Measurements from ENCODE around the gene CTDSPL. TPM values are rescaled to one million over a fixed set of nuclear protein-coding genes. Genes with fewer than 3 reads are reported as not detected.

Gene CTDSPL
- total and polyA plus RNA-seq, 2 of the 13 experiments (the other 11 are each of a cell fraction or from before 2014, with no cell fraction given) = 26.1 to 142 TPM

DNA sequence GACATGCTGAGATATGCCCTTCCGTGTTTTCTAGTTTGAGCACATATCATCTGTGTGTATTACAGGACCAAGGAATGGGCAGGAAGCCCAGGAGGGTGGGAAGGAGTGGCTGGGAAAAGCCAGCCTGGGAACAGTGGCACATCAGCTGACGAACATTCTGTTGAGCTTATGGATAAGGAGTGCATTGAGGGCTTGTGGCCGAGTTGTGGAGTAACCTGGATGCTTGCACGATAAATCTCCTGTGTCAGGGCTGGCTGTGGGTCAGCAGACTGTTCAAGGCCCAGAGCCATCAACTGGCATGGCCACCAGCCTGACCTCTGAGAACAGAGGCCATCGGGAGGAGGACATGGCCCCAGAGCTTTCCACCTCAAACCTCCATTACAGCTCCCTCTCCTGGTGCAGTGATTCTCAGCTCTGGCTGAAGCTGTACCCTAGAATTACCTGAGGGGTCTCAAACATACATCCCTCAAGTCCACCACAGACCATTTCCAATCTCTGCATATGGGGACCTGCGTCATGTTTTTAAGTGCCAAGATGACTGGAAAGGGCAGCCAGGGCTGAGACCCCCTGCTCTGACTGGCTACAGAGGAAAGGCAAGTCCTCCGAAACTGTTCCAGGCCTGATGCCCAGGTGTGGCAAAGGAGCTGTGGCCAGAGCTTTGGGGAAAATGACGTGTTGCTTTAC, 124.1 kb downstream of the CTDSPL start (continued):
- TF ChIP-seq MTA3 (CRISPR knock-in tag; IDR thresholded peaks at IDR 0.05) (no peak), MED8 (CRISPR knock-in tag; IDR thresholded peaks at IDR 0.05; ENCODE audit: insufficient replicate concordance) (no peak), ATM (IDR thresholded peaks at IDR 0.05; ENCODE audit: borderline replicate concordance) (no peak), KLF9 (CRISPR knock-in tag; IDR thresholded peaks at IDR 0.05; ENCODE audit: low read depth) (no peak), NR2F6 (IDR thresholded peaks at IDR 0.05) (no peak), NR2F6 (CRISPR knock-in tag; IDR thresholded peaks at IDR 0.05) (0 out of 2 replicates have a peak, but pooled peaks have one; percentile 28), NCOA1 (CRISPR knock-in tag; IDR thresholded peaks at IDR 0.05) (no peak), NFIB (CRISPR knock-in tag; IDR thresholded peaks at IDR 0.05; ENCODE audit: borderline replicate concordance) (no peak), RARA (CRISPR knock-in tag; IDR thresholded peaks at IDR 0.05) (no peak), ZMAT3 (CRISPR knock-in tag; conservative IDR thresholded peaks at IDR 0.05) (no peak), POLR2AphosphoS2 (IDR thresholded peaks at IDR 0.05; ENCODE audit: low read depth, low read length) (no peak), THYN1 (CRISPR knock-in tag; IDR thresholded peaks at IDR 0.05; ENCODE audit: borderline replicate concordance, low read depth) (no peak), ZNF3 (CRISPR knock-in tag; IDR thresholded peaks at IDR 0.05) (no peak), POLR2AphosphoS5 (IDR thresholded peaks at IDR 0.05; ENCODE audit: low read depth, low read length) (0 out of 2 replicates have a peak, but pooled peaks have one; percentile 11), ZNF414 (CRISPR knock-in tag; IDR thresholded peaks at IDR 0.05) (no peak), SATB2 (CRISPR knock-in tag; IDR thresholded peaks at IDR 0.05) (no peak), ATF1 (CRISPR knock-in tag; IDR thresholded peaks at IDR 0.05) (no peak), ZFX (CRISPR knock-in tag; IDR thresholded peaks at IDR 0.05; ENCODE audit: low read depth) (peak; percentile 21; the same call in 1 of the 2 replicates), ZNF839 (CRISPR knock-in tag; IDR thresholded peaks at IDR 0.05; ENCODE audit: borderline replicate concordance) (no peak)
- TF ChIP-seq, protein P1, sequence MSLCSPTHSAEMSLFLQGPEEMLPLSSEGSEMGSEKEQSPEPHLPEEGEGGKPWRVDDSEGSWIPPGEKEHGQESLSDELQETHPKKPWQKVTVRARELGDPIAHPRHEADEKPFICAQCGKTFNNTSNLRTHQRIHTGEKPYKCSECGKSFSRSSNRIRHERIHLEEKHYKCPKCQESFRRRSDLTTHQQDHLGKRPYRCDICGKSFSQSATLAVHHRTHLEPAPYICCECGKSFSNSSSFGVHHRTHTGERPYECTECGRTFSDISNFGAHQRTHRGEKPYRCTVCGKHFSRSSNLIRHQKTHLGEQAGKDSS (CRISPR knock-in tag; IDR thresholded peaks at IDR 0.05; ENCODE audit: borderline replicate concordance, low read depth) = no peak

Measured in HepG2 (cell line).